Measurements from ENCODE around the gene FMN2.

Gene FMN2

DNA sequence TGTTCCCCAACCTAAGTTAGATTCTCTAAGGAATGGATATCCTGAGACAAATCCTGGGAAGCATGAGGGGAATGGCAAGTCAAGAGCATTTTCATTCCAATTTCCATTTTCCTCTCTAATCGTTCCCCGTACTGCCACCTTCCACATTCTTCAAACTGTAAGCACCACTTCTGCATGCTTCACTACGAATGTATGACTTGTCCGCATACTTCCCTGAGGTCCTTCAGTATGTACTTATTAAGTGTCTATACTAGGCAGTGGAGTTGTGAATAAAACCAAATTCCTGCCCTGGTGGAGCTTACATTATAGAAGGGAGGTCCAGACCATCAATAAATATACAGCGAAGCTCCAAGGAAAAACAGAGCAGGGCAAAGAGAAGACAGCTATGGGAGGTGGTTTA, 365.5 kb downstream of the FMN2 start:
- no peak for DNase-seq

DNA sequence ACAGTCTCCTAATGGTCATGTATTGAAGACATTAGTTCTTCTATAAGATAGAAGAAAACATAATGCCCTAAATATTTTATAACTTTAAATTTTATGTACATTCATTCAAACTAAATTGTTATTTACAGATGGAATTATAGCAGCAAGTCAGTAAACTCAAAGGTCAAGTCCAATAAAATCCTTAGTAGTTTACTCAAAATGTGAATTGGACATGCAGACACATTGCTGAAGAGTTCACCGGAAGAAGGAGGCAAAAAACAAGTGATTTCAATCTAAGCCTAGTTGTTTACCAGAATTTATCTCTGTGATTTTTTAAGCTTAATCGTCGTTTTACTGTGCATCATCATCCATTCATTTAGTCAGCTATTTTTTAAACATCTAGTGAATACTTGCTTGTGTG, 370.6 kb downstream of the FMN2 start:
- no peak for DNase-seq

DNA sequence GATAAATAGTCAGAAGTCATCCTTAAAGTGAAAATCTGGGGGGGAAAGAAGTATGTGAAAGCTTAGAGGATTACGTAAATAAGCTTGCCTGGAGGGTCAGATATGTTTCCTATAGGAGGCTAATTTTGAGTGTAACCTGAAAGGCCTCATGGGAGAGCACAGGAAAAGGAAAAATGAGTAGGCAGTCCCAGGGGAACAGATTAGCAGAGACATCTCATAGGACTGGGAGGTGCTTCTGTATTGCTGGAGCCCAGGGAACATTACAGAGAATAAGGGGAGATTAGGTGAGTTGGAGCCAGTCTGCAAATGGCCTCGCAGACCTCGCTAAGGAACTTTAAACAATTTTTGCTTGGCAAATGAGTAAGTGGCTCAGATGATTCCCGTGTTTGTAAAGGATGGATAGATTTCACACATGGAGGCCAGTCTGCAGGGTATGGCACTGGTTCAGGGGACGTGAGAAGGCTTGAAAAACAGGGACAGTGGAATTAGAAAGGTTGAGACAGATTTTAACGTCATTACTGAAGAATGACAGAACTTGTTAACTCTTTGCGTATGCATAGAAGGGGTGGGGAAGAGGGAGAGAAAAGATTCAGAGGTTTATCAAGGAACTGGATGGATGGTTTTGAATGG, 371.2 kb downstream of the FMN2 start:
- DNase-seq = no peak

DNA sequence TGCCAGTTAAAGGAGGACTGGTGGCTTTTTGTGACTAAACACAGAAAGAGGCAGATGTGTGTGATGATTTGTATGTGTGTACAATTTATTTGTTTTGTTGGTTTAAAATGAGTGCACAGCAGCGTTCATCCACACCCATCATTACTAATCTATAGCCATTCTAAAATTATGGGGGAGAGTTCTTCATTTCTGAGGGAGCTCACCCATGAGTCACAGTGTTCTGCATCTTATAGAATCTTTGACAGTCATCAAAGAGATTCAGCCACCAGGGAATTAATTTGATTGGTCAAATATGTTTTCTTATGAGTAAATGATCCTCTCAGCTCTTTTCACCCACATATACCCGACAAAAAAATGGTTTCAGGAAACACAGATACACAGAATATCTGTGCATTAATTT, 372.4 kb downstream of the FMN2 start:
- no peak for DNase-seq

DNA sequence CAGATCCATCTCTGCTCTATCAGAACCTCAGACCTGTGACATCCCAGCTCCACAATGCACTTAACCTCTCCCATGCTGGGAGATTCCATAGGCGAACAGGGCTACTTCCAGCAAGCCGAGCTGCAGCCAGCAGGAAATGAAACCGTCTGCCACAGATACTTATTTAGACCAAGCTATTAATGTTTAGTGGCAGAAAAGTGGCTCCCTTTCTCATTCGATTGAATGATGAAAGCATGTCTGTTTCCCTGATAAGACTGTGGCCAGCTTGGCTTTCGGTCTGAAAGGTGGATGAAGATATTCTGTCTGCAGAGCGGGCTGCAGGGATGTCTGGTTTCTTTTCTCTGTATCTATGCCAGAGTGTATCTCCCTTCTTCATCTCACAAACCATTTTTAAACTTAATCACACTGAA, 373.9 kb downstream of the FMN2 start:
- DNase-seq = no peak

DNA sequence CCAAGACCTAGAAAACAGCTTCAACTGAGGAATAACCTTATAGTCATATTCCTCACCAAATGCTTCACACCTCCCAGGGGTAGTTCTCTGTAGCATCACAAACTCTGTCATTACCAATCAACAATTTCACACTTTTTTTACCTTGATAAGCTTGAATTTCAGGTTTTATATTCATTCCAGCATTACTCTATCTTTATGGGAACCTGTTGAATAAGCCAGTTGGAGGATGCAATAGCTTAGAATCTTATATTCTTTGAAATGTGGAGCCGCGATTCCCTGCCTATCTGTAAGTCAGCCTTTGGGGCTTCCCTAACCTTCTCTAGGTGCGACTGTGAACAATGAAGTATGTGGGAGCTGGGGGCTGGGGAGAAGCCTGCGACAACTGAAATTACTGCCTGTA, 374.8 kb downstream of the FMN2 start:
- no peak for DNase-seq

DNA sequence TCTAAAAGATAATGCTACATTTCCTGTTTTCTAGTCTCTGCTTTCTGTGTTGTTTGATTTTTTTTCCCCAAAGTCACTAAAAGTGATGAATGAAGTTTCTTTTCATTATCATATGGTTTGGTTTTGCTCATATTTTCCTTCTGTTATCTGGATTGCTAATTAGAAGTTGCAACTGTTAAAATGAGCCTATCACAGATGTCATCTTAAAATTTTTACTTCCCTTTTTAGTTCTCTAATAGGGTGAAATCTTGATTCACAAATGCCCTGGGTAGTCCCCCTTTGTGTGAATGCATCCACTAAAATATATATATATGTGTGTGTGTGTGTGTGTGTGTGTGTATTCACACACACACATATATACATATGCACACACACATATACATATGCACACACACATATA, 376.2 kb downstream of the FMN2 start:
- no peak for DNase-seq

DNA sequence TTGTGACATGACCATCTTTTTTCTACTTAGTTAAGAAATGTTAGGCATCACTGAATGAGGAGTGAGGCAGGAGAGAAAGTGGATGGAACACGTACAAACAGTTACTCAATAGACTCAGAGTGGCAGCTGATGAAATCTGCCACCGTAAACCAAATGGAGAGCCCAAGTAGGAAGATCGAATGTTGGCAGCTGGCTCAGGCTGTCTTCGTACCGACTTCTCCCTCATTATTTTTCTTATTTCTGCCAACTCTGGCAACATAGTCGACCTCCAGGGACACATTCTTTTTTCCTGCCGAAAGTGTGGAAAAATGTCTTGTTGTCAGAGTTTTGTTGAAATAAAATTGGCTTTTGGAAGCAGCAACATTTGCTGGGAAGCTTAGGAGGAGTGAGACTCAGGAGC, 377.0 kb downstream of the FMN2 start:
- no peak for DNase-seq

DNA sequence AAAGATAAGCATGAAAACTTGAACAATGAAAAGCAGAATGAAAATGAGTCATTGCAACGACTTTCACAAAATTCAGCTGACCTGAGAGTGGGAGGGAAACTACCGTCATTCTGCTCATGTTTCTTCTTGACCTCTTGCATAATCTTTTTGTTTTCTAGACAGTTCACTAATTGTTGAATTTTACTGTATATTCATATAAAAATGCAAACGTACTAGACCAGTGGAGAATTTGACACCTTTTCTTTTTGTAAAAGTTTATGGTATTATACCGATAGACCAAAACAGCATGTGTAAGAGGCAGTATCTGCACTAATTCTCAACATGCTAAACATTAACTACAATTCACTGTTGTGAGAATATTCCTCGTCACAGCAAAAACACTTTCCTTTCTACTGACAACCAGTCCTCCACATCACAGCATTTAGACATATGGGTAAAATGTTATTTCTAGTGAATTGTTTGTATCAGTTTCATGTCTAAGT, 382.5 kb downstream of the FMN2 start:
- DNase-seq = no peak

DNA sequence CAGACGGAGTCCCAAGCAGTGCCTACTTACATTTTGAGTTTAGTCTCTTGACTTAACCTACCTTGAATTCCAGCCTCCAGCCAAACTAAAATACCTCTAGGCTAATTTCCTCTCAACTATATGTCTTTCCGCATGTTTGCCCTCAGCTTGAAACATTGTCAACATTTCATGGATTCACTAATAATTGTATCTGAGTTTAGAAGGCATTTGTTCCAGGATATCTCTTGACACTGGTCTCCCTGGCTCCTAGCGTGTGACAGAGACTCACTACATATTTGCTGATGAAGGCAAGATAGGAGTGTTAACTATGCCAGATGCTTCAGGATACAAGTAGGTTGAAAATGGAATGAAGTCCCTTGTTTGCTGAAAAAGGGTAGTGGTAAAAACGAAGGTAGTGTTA, 384.1 kb downstream of the FMN2 start:
- DNase-seq = no peak

DNA sequence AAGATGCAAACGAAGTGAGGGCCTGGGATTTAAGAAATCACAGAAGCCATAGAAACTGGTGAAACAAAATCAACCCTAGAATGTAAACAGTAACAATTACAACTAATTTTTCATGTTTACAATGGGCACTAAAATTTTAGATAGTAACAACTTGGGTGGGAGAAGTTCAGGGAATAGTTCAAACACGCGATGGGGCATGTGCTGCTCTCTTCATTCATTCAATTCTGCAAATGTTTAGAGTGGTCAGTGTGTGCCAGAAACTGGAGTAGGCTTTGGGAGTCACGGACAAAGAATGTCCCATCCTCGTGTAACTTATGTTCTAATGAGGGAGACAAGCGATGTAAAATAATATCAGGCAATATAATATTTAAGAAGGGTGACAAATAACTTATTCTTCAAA, 386.9 kb downstream of the FMN2 start:
- DNase-seq = no peak

DNA sequence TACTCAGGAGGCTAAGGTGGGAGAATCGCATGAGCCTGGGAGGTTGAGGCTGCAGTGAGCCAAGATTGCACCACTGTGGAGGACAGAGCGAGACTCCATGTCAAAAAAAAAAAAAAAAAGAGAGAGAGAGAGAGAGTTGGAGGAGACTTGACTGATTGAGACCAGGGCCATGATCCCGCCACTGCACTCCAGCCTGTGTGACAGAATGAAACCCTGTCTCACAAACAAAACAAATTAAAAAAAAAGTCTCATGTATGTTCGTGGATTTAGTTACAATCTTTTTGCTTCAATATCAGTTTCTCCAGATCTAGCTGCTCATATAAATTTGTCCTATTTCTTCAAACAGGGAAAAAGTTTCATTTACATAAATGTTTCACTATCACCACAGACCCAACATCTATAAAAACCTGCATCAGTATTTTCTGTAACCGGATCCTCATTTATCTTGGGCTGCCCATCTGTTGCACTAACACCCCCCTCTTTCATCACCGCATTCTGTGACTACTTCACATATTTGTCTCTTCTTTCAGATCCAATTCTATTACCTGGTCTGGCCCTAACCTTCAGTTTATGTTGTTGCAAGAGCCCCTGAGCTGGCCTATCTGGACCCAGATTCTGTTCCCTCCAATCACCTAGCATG, 393.2 kb downstream of the FMN2 start:
- DNase-seq = no peak

DNA sequence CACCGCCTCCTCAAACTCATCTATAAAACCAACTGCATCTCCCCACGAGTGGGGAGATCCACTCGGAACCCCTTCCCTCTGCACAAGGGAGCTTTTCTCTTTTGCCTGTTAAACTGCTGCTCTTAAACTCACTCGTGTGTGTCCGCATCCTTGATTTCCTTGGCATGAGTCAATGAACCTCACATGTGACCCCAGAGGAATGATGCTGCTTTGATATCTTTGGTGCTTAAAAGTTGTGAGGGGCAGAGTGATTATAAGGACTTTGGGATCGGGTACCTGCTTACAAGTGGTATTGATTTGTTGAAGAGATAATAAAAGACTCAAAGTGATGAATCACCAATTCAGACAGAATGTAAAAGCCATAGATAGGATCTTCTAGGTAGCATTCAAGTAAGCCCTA, 394.9 kb downstream of the FMN2 start:
- DNase-seq = no peak

DNA sequence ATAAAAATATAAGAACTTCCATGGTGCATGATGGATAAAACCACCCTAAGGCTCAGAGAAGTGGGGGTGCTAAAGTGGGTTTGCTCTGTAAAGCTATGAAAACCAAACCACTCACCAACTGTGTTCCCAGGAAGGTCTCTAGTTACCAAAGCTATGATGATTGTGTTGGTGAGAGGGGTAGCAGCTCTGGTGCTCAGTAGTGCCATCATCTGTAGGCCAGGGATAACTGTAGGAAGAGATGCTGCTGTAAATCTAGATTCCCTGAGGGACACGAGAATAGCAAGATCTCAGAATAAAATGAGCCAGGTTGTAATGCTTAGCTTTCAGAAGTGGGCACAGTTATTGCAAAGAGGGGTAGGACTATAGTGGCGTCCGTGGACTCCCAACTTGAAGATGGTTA, 395.8 kb downstream of the FMN2 start:
- no peak for DNase-seq

DNA sequence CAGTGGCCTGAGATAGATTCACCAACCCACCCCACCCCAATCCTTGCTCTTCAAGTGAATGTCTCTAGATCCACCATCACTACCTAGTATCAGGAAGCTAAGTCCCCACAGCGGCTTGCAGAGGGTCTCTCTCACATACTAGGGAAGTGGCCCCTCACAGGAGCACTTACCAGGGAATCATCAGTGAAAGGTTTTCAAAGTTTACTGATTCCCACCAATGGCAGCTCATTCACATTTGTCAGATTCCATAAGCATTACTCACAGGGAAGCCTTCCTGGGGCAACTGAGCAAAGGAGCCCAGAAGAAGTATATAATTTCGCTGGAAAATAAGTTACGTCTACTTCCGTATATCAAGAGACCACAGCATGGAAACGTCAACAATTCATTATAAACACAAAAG, 399.5 kb downstream of the FMN2 start:
- DNase-seq = no peak

DNA sequence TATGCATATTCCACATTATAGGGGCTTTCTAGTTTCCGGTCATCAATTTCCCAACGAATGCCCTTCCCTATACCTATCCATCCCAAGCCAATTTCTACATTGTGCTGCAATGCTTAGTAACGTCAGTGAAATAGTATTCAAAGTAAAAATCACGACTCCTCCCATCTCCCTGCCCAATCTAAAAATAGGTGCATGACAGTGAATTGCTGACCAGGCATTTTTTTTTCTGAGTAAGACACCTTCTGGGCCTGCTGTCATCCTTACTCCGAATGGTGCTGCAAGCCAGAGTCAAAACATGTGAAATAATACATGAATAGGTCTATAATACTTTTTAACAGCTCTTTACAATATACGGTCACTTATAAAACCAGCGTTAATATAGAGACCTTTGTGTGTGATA, 400.1 kb downstream of the FMN2 start:
- no peak for DNase-seq

DNA sequence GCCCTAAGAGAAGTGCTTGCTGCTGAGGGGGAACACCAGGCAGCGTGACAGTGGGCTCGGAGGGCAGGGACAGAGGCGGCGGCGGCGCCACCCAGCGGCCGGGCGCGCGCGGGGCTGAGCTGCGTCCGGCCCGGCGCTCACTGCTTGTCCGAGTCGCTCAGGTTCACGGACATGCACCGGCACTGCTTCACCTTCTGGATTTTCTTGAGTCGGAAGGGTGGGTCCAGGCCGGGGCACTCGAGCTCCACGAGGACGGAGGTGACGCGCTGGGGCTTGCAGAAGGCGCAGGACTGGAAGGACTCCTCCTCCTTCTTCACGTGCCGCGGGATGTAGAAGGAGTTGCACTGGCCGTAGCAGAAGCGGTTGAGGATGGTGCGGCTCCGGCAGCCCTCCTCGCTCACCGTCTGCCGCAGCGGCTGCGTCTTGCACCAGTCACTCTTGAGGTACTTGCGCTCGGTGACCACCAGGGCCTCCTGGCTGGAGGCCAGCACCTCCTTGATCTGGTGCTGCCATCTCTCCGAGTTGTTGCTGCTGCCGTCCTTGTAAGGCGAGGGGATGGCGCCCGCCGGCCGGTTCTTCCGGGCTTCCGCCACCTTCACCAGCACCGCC, 401.3 kb downstream of the FMN2 start:
- DNase-seq = peak; percentile 8

DNA sequence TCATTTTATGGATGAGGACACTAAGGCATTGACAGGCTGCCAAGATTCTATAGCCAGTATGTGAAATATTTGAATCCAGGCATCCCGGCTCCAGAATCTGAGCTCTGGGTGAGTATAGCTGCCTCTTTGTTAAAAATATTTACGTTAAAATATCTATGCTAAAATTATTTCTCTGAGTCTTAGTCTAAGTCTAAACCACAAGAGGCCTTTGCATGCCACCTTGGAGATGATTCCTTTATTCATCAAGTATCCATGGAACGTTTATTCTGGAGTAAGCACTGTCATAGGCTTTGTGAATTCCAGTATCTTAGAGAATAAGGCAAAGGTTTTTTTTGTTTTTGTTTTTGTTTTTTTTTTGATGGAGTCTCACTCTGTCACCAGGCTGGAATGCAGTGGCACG, 403.9 kb downstream of the FMN2 start:
- no peak for DNase-seq

DNA sequence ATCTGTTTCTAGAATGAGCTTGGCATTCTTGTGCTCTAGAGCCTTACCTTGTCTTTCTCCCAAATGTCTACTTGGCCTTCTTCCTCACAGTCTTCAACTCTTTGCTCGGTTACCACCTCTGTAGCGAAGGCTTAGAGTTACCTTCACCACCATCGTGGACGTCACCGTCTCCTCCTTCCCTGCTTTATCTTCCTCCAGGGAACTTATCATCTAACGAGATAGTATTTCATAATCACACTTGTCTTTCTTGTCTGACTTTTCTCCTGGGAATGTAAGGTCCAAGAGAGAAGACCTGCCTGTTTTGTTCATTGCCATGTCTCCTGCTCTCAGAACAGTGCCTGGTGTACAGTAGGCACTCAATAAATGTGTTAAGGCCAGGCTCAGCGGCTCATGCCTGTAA, 404.7 kb downstream of the FMN2 start:
- no peak for DNase-seq

DNA sequence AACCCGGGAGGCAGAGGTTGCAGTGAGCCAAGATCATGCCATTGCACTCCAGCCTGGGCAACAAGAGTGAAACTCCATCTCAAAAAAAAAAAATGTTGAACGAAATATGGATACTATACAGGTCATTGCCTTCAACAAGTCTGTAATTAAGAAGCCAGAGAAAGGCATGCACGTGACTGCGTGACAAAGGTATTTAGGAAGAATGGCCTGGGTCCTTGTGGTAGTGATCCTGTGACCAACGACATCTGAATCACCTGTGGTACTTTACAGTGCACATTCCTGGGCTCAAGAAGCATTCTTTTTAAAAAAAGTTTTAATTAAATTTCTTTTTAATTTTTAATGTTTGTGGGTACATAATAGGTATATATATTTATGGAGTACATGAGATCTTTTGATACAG, 405.3 kb downstream of the FMN2 start:
- DNase-seq = no peak

DNA sequence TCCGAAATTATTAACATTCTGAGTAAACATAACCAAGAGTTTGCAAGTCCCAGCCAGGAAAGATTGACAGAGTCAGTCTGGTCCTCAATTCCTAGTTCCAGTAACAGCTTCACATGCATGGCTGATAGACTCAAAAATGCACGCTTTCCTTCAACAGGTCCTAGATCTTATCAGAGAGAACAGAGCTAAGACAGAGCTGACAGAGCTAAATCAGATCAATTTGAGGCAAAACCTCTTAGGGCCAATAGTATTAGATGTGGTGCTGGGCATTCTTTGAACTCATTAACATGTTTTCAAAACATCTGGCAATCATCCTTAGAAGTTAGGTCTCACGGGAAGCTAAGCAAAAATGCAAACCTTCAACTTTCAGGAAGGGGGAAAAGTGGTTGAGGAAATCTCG, 406.2 kb downstream of the FMN2 start:
- no peak for DNase-seq

DNA sequence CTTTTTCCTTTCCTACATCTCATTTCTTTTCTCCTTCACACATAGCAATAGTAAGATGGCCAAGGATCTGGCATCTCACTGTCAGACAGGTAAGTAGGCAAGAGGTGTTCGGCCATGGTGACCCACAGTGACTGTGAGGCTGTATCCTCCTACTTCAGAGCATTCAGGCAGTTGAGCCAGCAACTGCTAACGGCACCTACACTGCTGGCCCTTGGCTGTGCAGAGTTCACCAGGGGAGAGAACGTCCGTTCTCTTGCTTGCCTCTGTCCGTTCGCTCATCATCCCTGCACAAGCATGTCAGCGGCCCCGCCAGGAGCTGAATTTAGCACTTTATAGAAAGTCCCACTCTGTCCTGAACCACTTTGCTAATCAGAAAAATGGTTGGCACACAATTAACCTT, 406.7 kb downstream of the FMN2 start:
- DNase-seq = no peak

DNA sequence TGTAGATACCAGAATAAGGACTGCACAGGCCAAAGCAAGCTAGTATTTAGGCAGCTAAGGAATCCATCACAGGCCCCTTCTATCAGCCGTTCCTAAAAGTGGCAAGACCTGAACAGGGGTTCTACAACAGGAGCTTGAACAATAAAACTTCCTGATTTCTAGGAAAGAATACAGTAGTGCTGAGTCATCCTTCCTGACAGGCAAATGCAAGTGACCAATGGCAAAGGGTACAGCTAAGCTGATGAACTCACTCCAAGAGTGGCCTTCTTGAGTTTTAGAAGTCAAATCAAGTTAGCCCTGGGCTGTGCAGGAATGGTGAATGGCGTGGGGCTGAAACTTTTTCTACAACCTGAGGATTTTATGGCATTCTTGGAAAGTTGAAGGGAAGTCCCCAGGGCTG, 407.3 kb downstream of the FMN2 start:
- DNase-seq = no peak

DNA sequence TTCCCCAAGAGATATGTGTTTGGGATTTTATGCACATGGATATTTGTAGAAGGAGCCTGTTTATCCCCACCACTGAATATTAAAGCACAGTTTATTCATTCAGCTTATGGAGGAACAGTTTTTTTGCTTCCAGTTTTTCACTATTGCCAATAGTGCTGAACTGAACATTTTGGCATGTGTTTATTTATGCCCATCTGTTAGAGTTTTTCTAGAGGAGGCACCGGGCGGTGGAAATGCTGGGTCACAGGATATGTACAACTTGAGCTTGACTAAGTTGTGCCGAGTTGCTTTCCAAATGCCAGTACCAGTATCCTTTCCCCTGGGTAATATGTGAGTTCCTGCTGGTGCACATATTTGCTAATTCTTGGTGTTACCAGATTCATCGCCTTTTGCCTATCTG, 409.0 kb downstream of the FMN2 start:
- no peak for DNase-seq

DNA sequence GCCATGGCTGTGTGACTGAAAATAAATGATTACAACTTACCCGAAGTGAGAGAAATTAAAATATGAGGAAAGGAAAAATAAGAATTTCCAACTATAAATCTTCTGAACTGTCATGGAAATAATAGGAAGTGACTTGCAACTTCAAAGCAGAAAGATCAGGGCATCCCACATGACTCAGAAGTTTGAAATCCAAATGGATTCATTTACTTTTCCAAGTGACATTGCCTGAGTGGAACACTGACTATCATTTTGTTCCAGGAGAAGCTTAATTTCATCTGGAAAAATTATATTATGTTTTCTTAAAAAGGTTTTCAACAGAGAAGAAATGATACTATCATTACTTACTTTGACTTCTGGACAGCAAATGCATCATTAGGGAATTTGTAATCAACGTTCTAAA, 409.4 kb downstream of the FMN2 start:
- no peak for DNase-seq

Measured in CD4-positive, alpha-beta T cell treated with Interleukin-17A for 1 hour (primary cell).